Stomach (tissue), 4 donors: ENCODE measurements around the gene UXS1.

ENCODE experiments used
- POLR2A ChIP-seq, 4 donors: fragments of 450-650 bp; IDR thresholded peaks; one replicate each; pipeline ENCODE4 v1.6.1; 2016; ENCODE audit warnings: antibody characterized with exemption in 4 of 4, control low read depth in 2 of 4, mild to moderate bottlenecking in 1 of 4, moderate library complexity in 1 of 4
- POLR2AphosphoS5 ChIP-seq, 3 donors: sonication (generic); formaldehyde crosslinking; IDR thresholded peaks; one replicate each; pipeline ENCODE4 v1.6.1; 2016; ENCODE audit warnings: antibody characterized with exemption in 3 of 3
- TF ChIP-seq, protein P1 (sequence below), 7 experiments: fragments of 450-650 bp in 4 of 7; fragments of 200-600 bp in 3 of 7; sonication (generic) in 3 of 7; IDR thresholded peaks; one replicate each; pipeline ENCODE4 v1.5.1; 2016 to 2019; ENCODE audit warnings: antibody characterized with exemption in 7 of 7, control low read depth in 2 of 7, mild to moderate bottlenecking in 1 of 7

DNA sequence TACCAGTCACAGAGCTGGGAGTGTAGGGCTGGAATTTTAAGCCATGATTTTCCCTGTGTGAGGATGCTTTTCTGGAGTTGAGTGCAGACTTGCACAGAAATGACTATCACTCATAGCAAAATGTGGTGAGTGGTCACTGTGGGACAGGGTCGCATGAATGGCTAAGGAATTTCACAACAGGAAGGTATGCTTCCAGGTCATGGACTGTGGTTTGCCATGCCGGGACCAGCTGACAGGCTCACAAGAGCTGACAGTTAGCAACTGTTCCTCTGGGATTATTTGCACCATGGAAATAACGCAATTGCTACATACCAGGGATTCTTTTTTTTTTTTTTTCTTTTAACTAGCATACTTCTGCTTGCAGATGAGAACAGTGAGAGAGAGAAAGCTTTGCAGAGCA is 3.8 kb upstream of the UXS1 start:
- TF ChIP-seq POLR2AphosphoS5 (IDR thresholded peaks at IDR 0.05) = peak in 1 of 3 donors; percentile 11
- TF ChIP-seq, protein P1, sequence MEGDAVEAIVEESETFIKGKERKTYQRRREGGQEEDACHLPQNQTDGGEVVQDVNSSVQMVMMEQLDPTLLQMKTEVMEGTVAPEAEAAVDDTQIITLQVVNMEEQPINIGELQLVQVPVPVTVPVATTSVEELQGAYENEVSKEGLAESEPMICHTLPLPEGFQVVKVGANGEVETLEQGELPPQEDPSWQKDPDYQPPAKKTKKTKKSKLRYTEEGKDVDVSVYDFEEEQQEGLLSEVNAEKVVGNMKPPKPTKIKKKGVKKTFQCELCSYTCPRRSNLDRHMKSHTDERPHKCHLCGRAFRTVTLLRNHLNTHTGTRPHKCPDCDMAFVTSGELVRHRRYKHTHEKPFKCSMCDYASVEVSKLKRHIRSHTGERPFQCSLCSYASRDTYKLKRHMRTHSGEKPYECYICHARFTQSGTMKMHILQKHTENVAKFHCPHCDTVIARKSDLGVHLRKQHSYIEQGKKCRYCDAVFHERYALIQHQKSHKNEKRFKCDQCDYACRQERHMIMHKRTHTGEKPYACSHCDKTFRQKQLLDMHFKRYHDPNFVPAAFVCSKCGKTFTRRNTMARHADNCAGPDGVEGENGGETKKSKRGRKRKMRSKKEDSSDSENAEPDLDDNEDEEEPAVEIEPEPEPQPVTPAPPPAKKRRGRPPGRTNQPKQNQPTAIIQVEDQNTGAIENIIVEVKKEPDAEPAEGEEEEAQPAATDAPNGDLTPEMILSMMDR (IDR thresholded peaks at IDR 0.05) = no peak
- TF ChIP-seq POLR2A (IDR thresholded peaks at IDR 0.05) = no peak
